ENCODE measurements around the gene STRA8.

STRA8 gene

GRCh38 chr7:135239263-135239662, 5.6 kb downstream of the STRA8 start:
- FAIRE-seq, result no peak

DNA sequence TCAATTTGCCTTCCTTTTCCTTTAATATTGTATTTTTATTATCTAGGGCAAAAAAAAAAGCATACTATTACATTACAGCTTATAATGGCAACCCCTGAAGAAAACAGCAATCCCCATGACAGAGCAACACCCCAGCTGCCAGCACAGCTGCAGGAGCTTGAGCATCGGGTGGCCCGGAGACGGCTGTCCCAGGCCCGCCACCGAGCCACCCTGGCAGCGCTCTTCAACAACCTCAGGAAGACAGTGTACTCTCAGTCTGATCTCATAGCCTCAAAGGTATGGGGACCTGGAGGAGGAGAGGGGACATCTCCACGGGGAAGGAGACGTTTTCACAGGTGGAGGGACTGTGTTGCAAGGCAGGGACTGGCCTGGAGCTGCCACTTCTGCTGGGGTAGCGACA, 6.8 kb downstream of the STRA8 start:
- no peak for FAIRE-seq

DNA sequence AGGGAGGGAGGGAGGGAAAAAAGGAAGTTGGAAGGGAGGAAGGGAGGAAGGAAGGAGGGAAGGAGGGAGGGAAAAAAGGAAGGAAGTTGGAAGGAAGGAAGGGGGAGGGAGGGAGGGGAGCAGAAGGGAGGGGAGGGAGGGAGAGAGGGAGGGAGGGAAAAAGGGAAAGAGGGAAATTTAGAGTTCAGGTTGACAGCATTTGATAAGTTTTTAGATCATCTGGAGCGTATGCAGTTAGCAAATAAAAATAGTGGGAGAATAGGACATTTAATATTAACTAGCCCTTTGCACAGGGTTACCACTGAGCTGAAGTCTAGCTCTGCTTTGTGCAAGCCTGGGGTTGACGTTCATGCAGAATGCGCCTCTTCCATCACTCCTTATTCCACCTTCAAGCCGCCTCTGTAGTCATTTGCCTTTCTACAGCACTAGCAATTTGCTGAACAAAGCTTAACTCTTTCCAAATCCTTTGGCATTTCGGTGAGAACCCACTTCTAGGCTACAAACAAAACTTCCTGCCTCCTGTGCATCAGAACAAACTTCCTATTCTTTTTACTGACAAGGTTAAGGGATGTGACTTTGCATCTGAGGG, 8.6 kb downstream of the STRA8 start:
- no peak for FAIRE-seq

- FAIRE-seq, result no peak
Measured at GRCh38 chr7:135245226-135246190, 11.9 kb downstream of the STRA8 start.

GRCh38 chr7:135246191-135246825, 12.7 kb downstream of the STRA8 start:
- FAIRE-seq, result no peak

GRCh38 chr7:135247746-135248471, 14.3 kb downstream of the STRA8 start:
- FAIRE-seq, result no peak

GRCh38 chr7:135248546-135248945, 14.9 kb downstream of the STRA8 start:
- FAIRE-seq, result no peak

DNA sequence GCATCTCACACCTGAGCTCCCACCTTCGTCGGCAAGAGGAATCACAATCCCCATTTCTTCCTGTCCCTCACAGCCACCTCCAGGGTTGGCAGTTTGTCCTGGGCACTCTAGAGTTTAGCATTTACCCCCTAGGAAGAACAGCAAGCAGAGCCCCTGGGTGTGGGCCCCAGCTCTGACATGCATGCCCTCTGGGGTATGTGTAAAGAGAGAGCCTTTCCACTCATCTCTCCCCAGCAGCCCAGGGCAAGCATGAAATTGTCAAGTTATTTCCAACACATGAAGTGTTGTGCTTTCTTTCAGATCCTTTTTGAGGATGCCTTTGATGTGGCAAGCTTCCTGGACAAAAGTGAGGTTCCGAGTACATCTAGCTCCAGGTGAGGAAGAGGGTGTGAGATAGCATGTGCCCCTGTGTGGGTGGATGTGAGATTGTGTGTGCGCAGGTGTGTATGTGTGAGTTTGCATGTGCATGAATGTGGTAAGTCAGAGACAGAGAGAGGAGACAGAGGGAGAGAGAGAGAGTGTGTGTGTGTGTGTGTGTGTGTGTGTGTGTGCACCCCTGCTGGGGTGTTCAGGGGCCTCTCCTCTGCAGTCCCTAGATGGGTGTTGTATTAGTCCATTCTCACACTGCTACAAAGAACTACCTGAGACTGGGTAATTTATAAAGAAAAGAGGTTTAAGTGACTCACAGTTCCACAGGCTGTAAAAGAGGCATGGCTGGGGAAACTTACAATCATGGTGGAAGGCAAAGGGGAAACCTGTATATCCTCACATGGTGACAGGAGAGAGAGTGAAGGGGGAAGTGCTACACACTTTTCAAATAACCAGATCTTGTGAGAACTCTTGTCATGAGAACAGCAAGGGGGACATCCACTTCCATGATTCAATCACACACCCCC, 18.1 kb downstream of the STRA8 start:
- no peak for FAIRE-seq

- FAIRE-seq, result no peak
Measured at GRCh38 chr7:135253851-135254771, 20.5 kb downstream of the STRA8 start.

DNA sequence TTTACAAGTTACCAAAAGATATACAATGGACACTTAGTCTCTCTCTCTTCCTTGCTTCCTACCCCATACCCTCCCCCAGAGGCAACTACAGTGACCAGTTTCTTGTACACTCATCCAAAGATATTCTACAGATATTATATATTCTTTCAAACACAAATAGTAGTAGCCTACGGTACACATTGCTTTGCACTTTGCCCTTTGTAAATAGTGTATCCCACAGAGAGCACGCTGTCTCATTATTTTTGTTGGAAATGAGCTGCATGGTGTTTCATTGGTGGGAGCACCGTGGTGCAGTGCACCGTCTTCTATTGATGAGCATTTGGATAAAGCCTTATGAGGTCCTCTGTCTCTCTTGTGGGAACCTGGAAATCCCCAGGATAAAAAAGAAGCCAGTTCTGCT, 24.2 kb downstream of the STRA8 start:
- no peak for FAIRE-seq

GRCh38 chr7:135258585-135258984, 24.9 kb downstream of the STRA8 start:
- FAIRE-seq, result no peak

DNA sequence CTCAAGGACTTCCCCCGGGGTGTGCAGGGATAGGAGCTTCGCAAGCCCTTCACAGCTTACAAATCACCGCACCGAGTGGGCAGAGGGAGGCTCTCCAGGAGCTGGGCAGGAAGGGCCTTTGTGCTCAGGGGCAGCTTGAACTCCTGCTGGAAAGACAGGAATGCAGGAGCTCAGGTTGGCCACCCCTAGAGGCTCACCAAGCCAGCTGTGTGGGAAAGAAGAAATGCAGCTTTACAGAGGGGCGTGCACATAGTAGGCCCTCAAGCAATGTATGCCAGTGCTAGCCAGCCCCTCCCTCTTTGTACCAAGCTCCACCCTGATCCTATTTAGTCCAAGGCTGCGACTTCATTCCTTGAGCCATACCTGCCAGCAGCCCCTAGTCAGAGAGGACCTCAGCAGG, 26.1 kb downstream of the STRA8 start:
- FAIRE-seq, result no peak

- FAIRE-seq, result no peak
Measured at GRCh38 chr7:135260470-135260869, 26.8 kb downstream of the STRA8 start.

DNA sequence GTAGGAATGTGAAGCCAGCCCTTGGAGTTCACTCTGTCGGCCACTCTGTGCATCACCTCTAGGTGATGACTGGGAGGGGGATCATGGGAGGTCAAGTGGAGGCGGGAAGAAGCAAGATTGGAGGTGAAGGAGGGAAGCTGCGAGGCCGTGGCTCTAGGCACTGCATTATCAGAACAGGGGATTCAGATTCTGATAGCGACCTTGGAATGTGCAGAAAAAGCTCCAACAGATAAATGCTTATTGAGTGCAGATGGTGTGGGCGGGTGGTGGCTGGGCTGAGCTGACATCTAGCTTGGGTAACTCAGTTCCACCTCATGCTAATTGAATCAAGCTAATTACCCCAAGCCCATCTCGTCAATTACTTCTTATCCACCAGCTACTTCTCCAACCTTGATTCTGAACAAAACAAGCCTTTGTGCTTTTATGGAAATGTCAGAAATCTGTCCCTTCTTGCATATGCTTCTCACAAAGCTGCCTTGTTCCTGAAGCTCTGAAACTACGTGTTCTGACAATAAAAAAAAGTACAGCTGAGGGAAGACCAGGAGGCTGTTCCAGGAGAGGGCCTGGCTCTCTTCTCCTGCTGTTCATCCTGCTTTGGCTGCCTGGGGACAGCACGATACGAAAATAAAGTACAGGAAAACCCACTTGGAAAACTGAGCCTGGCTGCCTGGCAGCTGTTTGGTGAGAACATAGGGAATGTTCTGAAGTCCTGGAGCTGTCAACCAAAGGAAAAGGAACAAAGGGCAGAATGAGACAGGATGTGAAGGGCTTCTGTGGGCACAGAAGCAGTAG, 27.5 kb downstream of the STRA8 start:
- no peak for FAIRE-seq

DNA sequence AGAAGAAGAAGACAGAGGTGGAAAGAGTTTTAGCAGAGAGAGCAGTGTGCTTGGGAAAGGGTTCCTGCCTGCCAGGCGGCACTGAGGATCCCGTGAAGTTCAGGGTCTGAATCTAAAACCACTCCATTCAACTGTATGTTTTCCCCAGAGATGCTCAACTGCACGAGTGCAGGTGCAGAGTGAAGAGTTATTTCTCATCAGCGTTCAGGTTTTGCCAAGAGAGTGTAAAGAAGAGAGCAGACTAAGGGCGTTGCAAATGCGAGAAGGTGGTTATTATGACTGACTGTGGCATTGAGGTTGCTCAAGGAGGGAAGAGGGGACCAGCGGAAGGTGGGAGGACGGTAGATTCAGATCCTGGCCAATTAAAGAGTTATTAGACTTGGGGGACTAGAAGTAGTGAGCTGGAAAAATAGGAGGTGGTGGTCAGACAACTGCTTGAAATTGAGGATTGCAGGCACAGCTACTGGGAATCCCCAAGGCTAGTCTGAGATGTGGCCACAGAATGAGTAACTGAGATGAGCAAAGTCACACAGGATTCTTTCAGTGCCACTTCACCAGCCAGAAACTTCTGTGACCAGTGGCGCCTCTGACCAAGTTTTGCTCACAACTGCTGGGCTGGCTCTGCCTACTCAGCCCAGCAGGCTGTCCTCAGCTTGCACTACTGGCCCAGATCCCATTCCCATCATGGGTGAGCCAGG, 29.1 kb downstream of the STRA8 start:
- no peak for FAIRE-seq

- FAIRE-seq, result no peak
Measured at GRCh38 chr7:135263321-135263970, 29.8 kb downstream of the STRA8 start.

DNA sequence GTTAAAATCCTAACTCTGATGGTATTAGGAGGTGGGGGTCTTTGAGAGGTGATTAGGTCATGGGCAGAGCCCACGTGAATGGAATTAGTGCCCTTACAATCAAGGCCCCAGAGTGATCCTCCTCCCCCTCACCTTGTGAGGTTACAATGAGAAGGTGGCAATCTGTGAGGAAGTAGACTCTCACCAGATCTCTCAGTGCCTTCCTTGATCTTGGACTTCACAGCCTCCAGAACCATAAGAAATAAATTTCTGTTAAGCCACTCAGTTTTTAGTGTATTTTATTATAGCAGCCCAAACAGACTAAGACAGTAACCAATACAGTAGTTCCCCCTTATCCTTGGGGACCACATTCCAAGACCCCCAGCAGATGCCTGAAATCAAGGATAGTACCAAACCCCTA, 32.0 kb downstream of the STRA8 start:
- FAIRE-seq, result no peak

- FAIRE-seq, result no peak
Measured at GRCh38 chr7:135269921-135270320, 36.3 kb downstream of the STRA8 start.
